Endothelial cell of umbilical vein (primary cell): ENCODE results near the gene TNRC6B. TPM values are rescaled to one million over a fixed set of nuclear protein-coding genes. Genes with fewer than 3 reads are reported as not detected.

Experiments used
- BruUV-seq: library from RNA; stranded (reverse); fragments of 400-500 nt; replicated peaks from 2 replicates; lab custom pipeline; 2021; lab: Mats Ljungman, UMichigan
- CTCF ChIA-PET: fragments of 300-600, 350-600 bp; sonication (Branson Sonifier 250); formaldehyde crosslinking; loops from one replicate; lab custom pipeline; 2021; ENCODE audit warnings: antibody characterized with exemption, inconsistent platforms; lab: Charles Lee
- POLR2A ChIA-PET: fragments of 300-600, 350-600 bp; sonication (Branson Sonifier 250); formaldehyde crosslinking; loops from one replicate; lab custom pipeline; 2021; ENCODE audit warnings: antibody characterized with exemption, inconsistent platforms; lab: Charles Lee
- DNase-seq: peaks from one replicate; pipeline ENCODE4 v3.0.0-alpha.2; 2011; ENCODE audit warnings: low read depth, low spot score
- FAIRE-seq: peaks from 2 replicates; lab custom pipeline; 2011; peaks lifted over from hg19 to GRCh38; lab: Jason Lieb, UNC
- H2AFZ ChIP-seq: 2 replicates; pipeline ENCODE4 v1.6.0; 2012; ENCODE audit warnings: low read depth, low read length, control low read depth, inconsistent platforms
- H3K27ac ChIP-seq: 2 replicates; pipeline ENCODE4 v1.5.1; 2011; ENCODE audit warnings: low read depth, mild to moderate bottlenecking, control low read depth, low read length, moderate library complexity; ENCODE audit not compliant: insufficient read depth
- H3K27me3 ChIP-seq, 2 experiments: 2 replicates each; pipeline versions ENCODE4 v1.6.0 to v1.6.1; 2011; ENCODE audit warnings: low read length in 2 of 2, mixed read lengths in 1 of 2; ENCODE audit not compliant: control insufficient read depth in 2 of 2, insufficient read depth in 2 of 2
- H3K36me3 ChIP-seq, 2 experiments: 2 replicates in 1 of 2; 3 replicates in 1 of 2; pipeline ENCODE4 v1.5.1; 2011; ENCODE audit warnings: low read length in 2 of 2, mild to moderate bottlenecking in 1 of 2, moderate library complexity in 1 of 2; ENCODE audit not compliant: control insufficient read depth in 2 of 2, insufficient read depth in 2 of 2; ENCODE audit errors: extremely low read depth in 1 of 2
- H3K4me1 ChIP-seq: 3 replicates; pipeline ENCODE4 v1.5.1; 2011; ENCODE audit warnings: mild to moderate bottlenecking, low read length; ENCODE audit not compliant: control insufficient read depth, insufficient read depth; ENCODE audit errors: extremely low read depth
- H3K4me2 ChIP-seq: 2 replicates; pipeline ENCODE4 v1.6.1; 2011; ENCODE audit warnings: low read length, control low read depth, mixed read lengths; ENCODE audit not compliant: insufficient read depth
- H3K4me3 ChIP-seq, 3 experiments: fragments of 200-600 bp in 1 of 3; sonication (generic), shearing (Covaris generic) in 1 of 3; replicated peaks in 1 of 3; 2 replicates each; pipeline ENCODE4 v1.5.1; 2011 to 2016; ENCODE audit warnings: control low read depth in 3 of 3, low read length in 3 of 3, mild to moderate bottlenecking in 2 of 3, inconsistent platforms in 1 of 3, low read depth in 1 of 3, moderate library complexity in 1 of 3; ENCODE audit not compliant: insufficient read depth in 1 of 3
- H3K79me2 ChIP-seq: 2 replicates; pipeline ENCODE4 v1.6.0; 2012; ENCODE audit warnings: low read length, inconsistent platforms; ENCODE audit not compliant: control insufficient read depth, insufficient read depth
- H3K9ac ChIP-seq: replicated peaks from 2 replicates; pipeline ENCODE3; 2011; ENCODE audit warnings: low read length, control low read depth; ENCODE audit not compliant: insufficient read depth; ENCODE audit errors: extremely low read depth
- H3K9me1 ChIP-seq: replicated peaks from 3 replicates; pipeline ENCODE4 v1.6.0; 2011; ENCODE audit warnings: mild to moderate bottlenecking, low read length; ENCODE audit not compliant: control insufficient read depth, insufficient read depth; ENCODE audit errors: extremely low read depth
- H3K9me3 ChIP-seq: replicated peaks from 2 replicates; pipeline ENCODE4 v1.5.1; 2012; ENCODE audit warnings: low read length, inconsistent platforms; ENCODE audit not compliant: control insufficient read depth, insufficient read depth
- H4K20me1 ChIP-seq: replicated peaks from 2 replicates; pipeline ENCODE3; 2011; ENCODE audit warnings: mild to moderate bottlenecking, low read length; ENCODE audit not compliant: control insufficient read depth, insufficient read depth; ENCODE audit errors: extremely low read depth
- CTCF ChIP-seq, 2 donors: IDR thresholded peaks; 1 replicate in 1 of 2; 2 replicates in 1 of 2; pipeline ENCODE4 v1.5.1; 2011; ENCODE audit warnings: low read length in 2 of 2, mild to moderate bottlenecking in 2 of 2, moderate library complexity in 2 of 2, control low read depth in 1 of 2, inconsistent platforms in 1 of 2, low read depth in 1 of 2; ENCODE audit not compliant: insufficient read depth in 1 of 2; ENCODE audit errors: extremely low read depth in 1 of 2
- EZH2 ChIP-seq: IDR thresholded peaks from 2 replicates; pipeline ENCODE4 v1.6.1; 2012; ENCODE audit warnings: borderline replicate concordance, low read depth, mild to moderate bottlenecking, moderate library complexity, low read length, inconsistent platforms; ENCODE audit not compliant: severe bottlenecking
- FOS ChIP-seq: IDR thresholded peaks from 2 replicates; pipeline ENCODE4 v1.6.1; 2011; ENCODE audit warnings: mild to moderate bottlenecking, low read length, moderate library complexity, borderline replicate concordance; ENCODE audit not compliant: insufficient read depth
- GATA2 ChIP-seq: IDR thresholded peaks from 2 replicates; pipeline ENCODE4 v1.7.0; 2011; ENCODE audit warnings: low read depth, mild to moderate bottlenecking, moderate library complexity, mixed read lengths, low read length; ENCODE audit not compliant: insufficient read length, insufficient read depth
- JUN ChIP-seq: IDR thresholded peaks from 2 replicates; pipeline ENCODE4 v1.6.1; 2011; ENCODE audit warnings: borderline replicate concordance, low read depth; ENCODE audit not compliant: insufficient read length, insufficient read depth
- MAX ChIP-seq: IDR thresholded peaks from 2 replicates; pipeline ENCODE4 v1.6.1; 2011; ENCODE audit not compliant: insufficient read depth, insufficient read length
- MYC ChIP-seq: IDR thresholded peaks from one replicate; pipeline ENCODE4 v1.6.1; 2011; ENCODE audit warnings: mild to moderate bottlenecking, low read depth, low read length
- POLR2A ChIP-seq: IDR thresholded peaks from 2 replicates; pipeline ENCODE4 v1.6.1; 2012; ENCODE audit warnings: low read depth, mild to moderate bottlenecking, control low read depth, low read length
- POLR2AphosphoS5 ChIP-seq: IDR thresholded peaks from 2 replicates; pipeline ENCODE4 v1.6.1; 2012; ENCODE audit warnings: low read depth, mild to moderate bottlenecking, control low read depth, low read length, moderate library complexity; ENCODE audit not compliant: insufficient read depth
- dilution Hi-C: fragments of 300-500 bp; cut with MboI; formaldehyde crosslinking; loops from one replicate; pipeline ENCODE4 v1.15.0; 2019; ENCODE audit warnings: low sequenced_read_pairs; ENCODE audit not compliant: extremely low pct_ligation_motif_present
- intact Hi-C: fragments of 100-400 bp; cut with micrococcal nuclease; formaldehyde crosslinking; loops from one replicate; pipeline ENCODE4 v1.10.0; 2022
- polyA plus RNA-seq, 4 experiments: library from polyadenylated mRNA; depleted of rRNA in 3 of 4; stranded (reverse) in 3 of 4; unstranded in 1 of 4; fragments of >200 nt; gene quantifications; 2 replicates each; pipeline versions ENCODE4 v1.2.1 to v1.2.3, GENCODE V29; 2011 to 2012; ENCODE audit warnings: missing spikeins in 1 of 4
- total RNA-seq: library from RNA; stranded (reverse); gene quantifications from 2 replicates; pipeline ENCODE4 v1.2.3, GENCODE V29; 2021

Gene TNRC6B
- total and polyA plus RNA-seq, 2 donors (not counting 3 experiments of a cell fraction or from before 2014, with no cell fraction given): 10.6 to 37.2 TPM

- Histone ChIP-seq H3K4me1 (peaks cover 10% of the 10 kb centered on the region), H2AFZ (no peak overlapping the region), H3K9ac (no peak overlapping the region), H3K36me3 (peaks cover 35 to 48% of the 10 kb centered on the region in 2 experiments), H3K27me3 (no peaks in the 10 kb centered on the region), H3K9me1 (no peaks in the 10 kb centered on the region), H3K9me3 (no peaks in the 10 kb centered on the region), H3K27ac (no peak overlapping the region), H3K4me2 (no peak overlapping the region), H4K20me1 (no peaks in the 10 kb centered on the region), H3K79me2 (no peaks in the 10 kb centered on the region), H3K4me3 (no peak overlapping the region)
- dilution Hi-C loops: no loop called here
- DNase-seq (no peak), FAIRE-seq (no peak)
- TF ChIP-seq GATA2 (no peak), MAX (no peak), FOS (no peak), MYC (no peak), EZH2 (no peak), POLR2A (no peak), CTCF (IDR thresholded peaks at IDR 0.05; ENCODE audit: extremely low read depth in 1 of 2, insufficient read depth in 1 of 2, low read depth in 1 of 2, low read length in 2 of 2) (no peak), POLR2AphosphoS5 (no peak), JUN (no peak)
- intact Hi-C loops: no loop called here
- POLR2A ChIA-PET: no interaction called here
- no TSS peak for BruUV-seq
- CTCF ChIA-PET: interaction anchor here (0.9 to 1.7 kb wide), 2 partner anchors 15 to 338 kb away, joined by 3 to 5 read pairs; no protein-coding TSS in a partner anchor
Observed at GRCh38 chr22:40363059-40363458, 185.3 kb downstream of the TNRC6B start.
